GM19463 (cell line): ENCODE data around the gene FAF1.
"Not testable (repeated sequence)": the region's sequence is repeated elsewhere in the genome, so short reads cannot be mapped to it uniquely, and the experiment has no call there.

ENCODE experiments used
- ATAC-seq: cut with Tn5 transposase; IDR thresholded peaks from one replicate; pipeline ENCODE4 v1.9.1; 2021; ENCODE audit warnings: mild to moderate bottlenecking, moderate library complexity; ENCODE audit not compliant: unreplicated experiment

Gene FAF1

GRCh38 chr1:50593515-50593914, 366.6 kb downstream of the FAF1 start:
- ATAC-seq: no peak

- no peak for ATAC-seq
These were observed 368.5 kb downstream of the FAF1 start for GRCh38 chr1:50591598-50591997.

- ATAC-seq: no peak
These were observed 377.7 kb downstream of the FAF1 start for GRCh38 chr1:50582346-50582745.

GRCh38 chr1:50570066-50570468, 390.0 kb downstream of the FAF1 start:
- ATAC-seq: no peak

GRCh38 chr1:50568782-50569181, 391.3 kb downstream of the FAF1 start:
- no peak for ATAC-seq

GRCh38 chr1:50566405-50566804, 393.7 kb downstream of the FAF1 start:
- no peak for ATAC-seq

GRCh38 chr1:50564417-50564816, 395.6 kb downstream of the FAF1 start:
- no peak for ATAC-seq

- no peak for ATAC-seq
These were observed 398.0 kb downstream of the FAF1 start for GRCh38 chr1:50562106-50562505.

- ATAC-seq: no peak
These were observed 400.6 kb downstream of the FAF1 start for GRCh38 chr1:50559421-50559820.

- ATAC-seq: no peak
These were observed 406.1 kb downstream of the FAF1 start for GRCh38 chr1:50553921-50554320.

GRCh38 chr1:50548243-50548642, 411.8 kb downstream of the FAF1 start:
- ATAC-seq: no peak

GRCh38 chr1:50542362-50542761, 417.7 kb downstream of the FAF1 start:
- ATAC-seq: no peak

- ATAC-seq: no peak
These were observed 421.6 kb downstream of the FAF1 start for GRCh38 chr1:50538476-50538875.

- no peak for ATAC-seq
These were observed 428.5 kb downstream of the FAF1 start for GRCh38 chr1:50531601-50532000.

- ATAC-seq: no peak
These were observed 429.0 kb downstream of the FAF1 start for GRCh38 chr1:50531027-50531426.

GRCh38 chr1:50529510-50529909, 430.6 kb downstream of the FAF1 start:
- ATAC-seq: no peak

GRCh38 chr1:50527987-50528320, 432.1 kb downstream of the FAF1 start:
- ATAC-seq: not testable (repeated sequence)

GRCh38 chr1:50527249-50527986, 432.6 kb downstream of the FAF1 start:
- peak; percentile 73 for ATAC-seq

- ATAC-seq: no peak
These were observed 433.6 kb downstream of the FAF1 start for GRCh38 chr1:50526431-50526830.

- no peak for ATAC-seq
These were observed 436.5 kb downstream of the FAF1 start for GRCh38 chr1:50523548-50523947.

- no peak for ATAC-seq
These were observed 437.2 kb downstream of the FAF1 start for GRCh38 chr1:50522691-50523342.

GRCh38 chr1:50521703-50522102, 438.4 kb downstream of the FAF1 start:
- no peak for ATAC-seq

GRCh38 chr1:50517488-50517887, 442.6 kb downstream of the FAF1 start:
- ATAC-seq: no peak
